Measurements from ENCODE around the gene CCL3. TPM values are rescaled to one million over a fixed set of nuclear protein-coding genes. Genes with fewer than 3 reads are reported as not detected.

The CCL3 gene
- total RNA-seq, 1 donor from 2014 or later, result 403 TPM

DNA sequence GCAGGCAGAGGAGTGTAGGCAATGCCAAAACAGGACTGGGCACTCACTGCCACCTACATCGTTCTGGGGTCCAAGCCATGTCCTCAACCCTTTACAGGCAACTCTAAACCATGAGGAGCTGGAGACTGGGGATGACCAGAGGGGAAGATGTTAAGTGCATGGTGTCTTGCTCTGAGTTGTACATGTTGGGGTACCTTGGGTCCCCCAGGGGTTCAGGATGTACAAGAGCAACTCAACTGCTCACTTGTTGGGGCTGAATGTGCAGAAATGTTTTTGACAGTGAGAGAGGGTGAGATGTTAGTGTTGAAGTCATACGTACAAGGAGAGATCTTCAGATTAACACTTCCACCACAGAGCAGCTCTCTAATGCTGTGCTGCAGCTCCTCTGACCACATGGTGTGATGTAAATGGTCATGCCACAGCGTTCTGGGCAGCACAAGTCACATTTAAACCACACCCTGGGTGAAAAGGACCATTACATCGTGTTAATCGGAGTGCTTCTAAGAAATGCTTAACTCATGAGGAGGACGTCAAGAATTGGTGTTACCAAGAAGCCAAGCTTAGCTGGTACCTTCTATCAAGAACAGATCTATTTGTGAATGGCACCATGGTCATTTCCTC lies 23.5 kb downstream of the CCL3 start:
- Mint-ChIP-seq H3K27me3 (peaks cover 24% of the 10 kb centered on the region), H3K27ac (no peak overlapping the region), H3K9me3 (no peaks in the 10 kb centered on the region), H3K4me1 (no peaks in the 10 kb centered on the region), H3K4me3 (no peak overlapping the region), H3K36me3 (ENCODE audit: low read depth) (no peaks in the 10 kb centered on the region)
- DNase-seq, result peak; percentile 60
- intact Hi-C loops (cut with micrococcal nuclease), result no loop called here

DNA sequence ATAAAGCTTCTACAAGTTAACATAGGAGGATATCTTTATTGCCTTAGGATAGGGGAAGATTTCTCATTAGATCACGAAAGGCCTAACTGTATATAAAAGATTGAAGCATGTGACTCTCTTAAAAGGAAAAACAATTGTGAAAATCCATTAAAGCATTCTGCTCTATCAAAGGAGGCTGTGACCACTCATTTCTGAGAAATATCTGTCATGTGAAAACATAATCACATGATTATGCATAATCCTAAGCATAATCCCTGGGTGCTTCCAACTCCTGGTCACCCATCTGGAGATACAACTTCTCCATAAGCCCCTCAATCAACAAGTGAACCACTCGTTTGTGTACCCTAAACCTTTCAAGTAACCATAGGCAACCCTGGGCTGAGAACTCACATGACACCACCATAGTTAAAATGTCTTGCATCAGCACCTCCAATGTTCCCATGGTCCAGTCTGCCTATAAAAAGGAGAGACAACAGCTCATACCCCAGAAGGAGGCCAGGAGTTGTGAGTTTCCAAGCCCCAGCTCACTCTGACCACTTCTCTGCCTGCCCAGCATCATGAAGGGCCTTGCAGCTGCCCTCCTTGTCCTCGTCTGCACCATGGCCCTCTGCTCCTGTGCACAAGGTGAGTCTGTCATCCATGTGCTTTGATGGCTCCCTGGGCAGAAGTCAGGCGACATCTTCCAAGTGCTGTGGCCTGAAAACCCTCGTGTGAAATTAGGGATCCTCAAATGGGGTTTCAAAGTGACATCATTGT lies 26.0 kb downstream of the CCL3 start, which contains the start of gene CCL18:
TSS of gene CCL18 (plus strand) at position 487 of the 756 bp plus-strand sequence. CDS start at position 558, 71 bp downstream.
- Mint-ChIP-seq H3K9me3 (no peaks in the 10 kb centered on the region), H3K27me3 (peaks cover 31% of the 10 kb centered on the region), H3K4me3 (no peak within 1 kb of the TSS), H3K27ac (no peak within 1 kb of the TSS), H3K4me1 (no peaks in the 10 kb centered on the region), H3K36me3 (ENCODE audit: low read depth) (no peaks in the 10 kb centered on the region)
- DNase-seq, result no peak
- intact Hi-C loops (cut with micrococcal nuclease), result no loop called here

DNA sequence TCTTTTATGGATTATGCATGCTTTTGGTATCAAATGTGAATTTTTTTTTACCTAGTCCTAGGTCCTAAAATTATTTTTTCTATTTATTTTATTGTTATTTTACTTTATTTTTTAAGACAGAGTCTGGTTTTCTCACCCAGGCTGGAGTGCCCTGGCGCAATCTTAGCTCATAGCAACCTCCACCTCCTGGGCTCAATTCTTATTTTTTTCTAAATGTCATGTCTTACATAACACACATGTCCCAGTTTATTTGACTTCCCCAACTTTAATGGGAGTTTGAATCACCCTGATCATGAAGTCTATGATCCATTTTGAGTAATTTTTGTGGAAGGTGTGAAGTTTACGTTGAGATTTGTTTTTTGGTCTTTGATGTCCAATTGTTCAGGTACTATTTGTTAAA lies 29.1 kb downstream of the CCL3 start:
- no peak for DNase-seq
- intact Hi-C loops (cut with micrococcal nuclease), result no loop called here
- peaks cover 32% of the 10 kb centered on the region for H3K27me3 Mint-ChIP-seq
- no peaks in the 10 kb centered on the region for H3K9me3 Mint-ChIP-seq
- H3K36me3 Mint-ChIP-seq (ENCODE audit: low read depth), result no peaks in the 10 kb centered on the region
- no peak overlapping the region for H3K27ac Mint-ChIP-seq
- H3K4me3 Mint-ChIP-seq, result no peak overlapping the region
- no peaks in the 10 kb centered on the region for H3K4me1 Mint-ChIP-seq

DNA sequence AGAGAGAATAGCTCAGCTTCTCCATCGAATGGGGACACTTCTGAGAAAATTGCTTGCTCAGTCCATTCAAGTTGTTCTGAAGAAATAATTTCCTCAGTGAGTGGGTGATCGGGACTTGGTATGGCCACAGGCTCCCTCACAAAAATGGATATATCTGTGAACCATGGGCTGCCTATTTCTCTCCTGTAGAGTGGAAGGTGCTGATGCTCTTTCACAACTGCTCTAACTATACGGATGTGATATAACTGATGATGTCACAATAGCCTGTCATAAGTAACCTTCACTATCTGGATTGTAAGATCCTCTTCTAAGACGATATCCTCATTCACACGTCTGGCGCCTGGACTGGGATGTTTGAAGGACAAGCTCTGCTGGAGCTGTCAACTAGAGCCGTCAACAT lies 30.5 kb downstream of the CCL3 start:
- Mint-ChIP-seq H3K9me3 (no peaks in the 10 kb centered on the region), H3K27ac (no peak overlapping the region), H3K4me1 (no peaks in the 10 kb centered on the region), H3K4me3 (no peak overlapping the region), H3K36me3 (ENCODE audit: low read depth) (no peaks in the 10 kb centered on the region), H3K27me3 (peaks cover 32% of the 10 kb centered on the region)
- no peak for DNase-seq
- intact Hi-C loops (cut with micrococcal nuclease), result no loop called here

DNA sequence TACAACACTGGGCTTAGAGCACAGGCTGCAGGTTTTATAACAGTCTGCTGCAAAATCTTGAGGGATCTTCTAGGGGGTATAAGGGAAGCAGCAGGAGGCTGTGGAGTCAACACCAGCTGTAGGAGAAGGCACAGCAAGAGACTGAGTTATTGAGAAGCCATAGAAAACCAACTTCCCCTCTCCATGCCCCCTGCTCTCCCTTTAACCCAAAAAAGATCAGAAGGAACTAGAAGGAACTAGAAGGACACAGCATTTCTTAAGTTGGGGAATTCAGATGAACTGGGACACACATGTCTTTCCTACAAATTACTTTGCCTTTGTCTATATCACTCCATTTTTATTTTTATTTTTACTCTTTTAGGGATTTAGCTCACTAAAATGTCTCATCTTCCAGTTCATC lies 32.0 kb downstream of the CCL3 start:
- Mint-ChIP-seq H3K9me3 (no peaks in the 10 kb centered on the region), H3K27me3 (peaks cover 30% of the 10 kb centered on the region), H3K27ac (no peak overlapping the region), H3K4me3 (no peak overlapping the region), H3K36me3 (ENCODE audit: low read depth) (no peaks in the 10 kb centered on the region), H3K4me1 (no peaks in the 10 kb centered on the region)
- intact Hi-C loops (cut with micrococcal nuclease), result no loop called here
- no peak for DNase-seq

DNA sequence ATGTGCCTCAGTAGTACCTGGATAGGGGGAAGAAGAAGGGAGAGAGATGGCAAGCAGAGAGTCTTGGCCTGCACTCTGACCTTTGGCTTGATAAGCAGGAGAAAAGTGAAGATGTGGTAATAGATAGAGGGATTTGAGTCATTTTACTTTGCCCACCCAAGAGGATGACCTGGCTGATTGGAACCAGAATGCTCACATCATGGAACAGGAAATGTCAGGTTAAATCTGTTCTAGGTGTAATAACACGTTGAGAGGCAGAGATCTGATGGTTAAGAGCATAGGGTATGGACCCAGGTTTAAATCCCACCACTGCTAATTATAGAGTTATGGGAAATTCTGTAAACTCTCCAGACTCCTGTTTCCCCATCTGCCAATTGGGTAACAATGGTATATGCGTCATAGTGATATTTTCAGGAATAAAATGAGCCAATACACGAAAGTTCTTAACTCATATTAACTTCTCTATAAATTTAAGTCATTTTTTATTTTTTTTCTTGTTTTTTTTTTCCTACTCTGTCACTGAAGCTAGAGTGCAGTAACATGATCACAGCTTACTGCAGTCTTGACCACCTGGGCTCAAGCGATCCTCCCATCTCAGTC lies 33.9 kb downstream of the CCL3 start:
- H3K4me1 Mint-ChIP-seq, result no peaks in the 10 kb centered on the region
- no peak overlapping the region for H3K27ac Mint-ChIP-seq
- no peaks in the 10 kb centered on the region for H3K9me3 Mint-ChIP-seq
- no peak overlapping the region for H3K4me3 Mint-ChIP-seq
- intact Hi-C loops (cut with micrococcal nuclease), result no loop called here
- H3K27me3 Mint-ChIP-seq, result peaks cover 23% of the 10 kb centered on the region
- no peaks in the 10 kb centered on the region for H3K36me3 Mint-ChIP-seq (ENCODE audit: low read depth)
- DNase-seq, result no peak

DNA sequence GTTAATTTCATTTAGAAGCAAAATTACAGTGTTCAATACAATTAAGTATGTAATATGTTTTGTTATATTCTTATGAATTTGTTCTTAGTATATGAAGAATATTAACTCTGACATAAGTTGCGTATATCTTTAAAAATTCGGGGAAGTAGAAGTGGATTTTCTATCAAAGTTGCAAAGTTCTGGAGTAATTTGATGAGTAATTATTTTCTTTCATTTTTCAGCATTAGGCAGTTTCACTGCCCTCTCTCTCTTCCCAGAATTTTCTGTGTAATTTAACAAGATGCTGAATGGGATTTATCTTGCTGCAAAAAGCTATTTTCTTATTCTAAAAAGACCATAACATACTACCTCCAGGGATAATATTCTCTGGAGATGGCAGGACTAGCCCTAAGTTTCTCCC lies 34.8 kb downstream of the CCL3 start:
- Mint-ChIP-seq H3K27me3 (peaks cover 24% of the 10 kb centered on the region), H3K36me3 (ENCODE audit: low read depth) (no peaks in the 10 kb centered on the region), H3K4me1 (no peaks in the 10 kb centered on the region), H3K4me3 (no peak overlapping the region), H3K27ac (no peak overlapping the region), H3K9me3 (peaks cover under 1% of the 10 kb centered on the region)
- intact Hi-C loops (cut with micrococcal nuclease), result no loop called here
- no peak for DNase-seq

DNA sequence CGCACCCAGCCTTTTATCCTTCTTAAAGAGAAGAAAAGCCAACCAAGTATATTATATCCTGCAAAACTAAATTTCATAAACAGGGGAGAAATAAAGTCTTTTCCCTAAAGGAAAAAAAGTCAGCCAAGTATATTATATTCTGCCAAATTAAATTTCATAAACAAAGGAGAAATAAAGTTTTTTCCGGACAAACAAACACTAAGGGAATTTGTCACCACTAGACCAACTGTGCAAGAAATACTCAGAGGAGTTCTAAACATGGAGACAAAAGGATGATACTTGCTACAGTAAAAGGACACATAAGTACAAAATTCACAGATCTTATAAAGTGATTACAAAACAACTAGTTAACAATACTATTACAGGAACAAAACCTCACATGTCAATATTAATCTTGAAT lies 40.3 kb downstream of the CCL3 start:
- Mint-ChIP-seq H3K27me3 (peaks cover 25% of the 10 kb centered on the region), H3K4me1 (no peaks in the 10 kb centered on the region), H3K36me3 (ENCODE audit: low read depth) (no peaks in the 10 kb centered on the region), H3K4me3 (no peak overlapping the region), H3K9me3 (peaks cover 14% of the 10 kb centered on the region), H3K27ac (no peak overlapping the region)
- DNase-seq, result no peak
- intact Hi-C loops (cut with micrococcal nuclease), result no loop called here

DNA sequence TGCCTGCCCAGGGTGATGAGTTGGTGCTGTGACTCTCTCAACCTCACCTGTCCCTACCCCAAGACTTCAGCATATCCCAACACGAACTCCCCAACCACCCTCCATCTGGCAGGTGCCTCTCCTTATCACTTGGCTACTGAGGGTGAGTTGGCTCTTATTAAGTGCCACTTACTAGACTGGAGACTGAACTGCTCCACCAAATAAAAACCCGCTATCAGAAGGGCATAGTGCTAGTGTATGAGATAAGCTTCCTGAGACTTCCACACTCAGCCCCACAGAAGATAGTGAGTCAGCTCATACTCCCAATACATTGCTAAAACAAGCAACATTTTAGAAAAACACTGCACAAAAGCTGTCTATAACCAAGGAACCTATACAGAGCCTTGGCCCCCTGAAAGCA lies 41.9 kb downstream of the CCL3 start:
- peaks cover 14% of the 10 kb centered on the region for H3K9me3 Mint-ChIP-seq
- H3K36me3 Mint-ChIP-seq (ENCODE audit: low read depth), result no peaks in the 10 kb centered on the region
- intact Hi-C loops (cut with micrococcal nuclease), result no loop called here
- peaks cover 25% of the 10 kb centered on the region for H3K27me3 Mint-ChIP-seq
- no peak for DNase-seq
- H3K27ac Mint-ChIP-seq, result no peak overlapping the region
- H3K4me3 Mint-ChIP-seq, result no peak overlapping the region
- H3K4me1 Mint-ChIP-seq, result no peaks in the 10 kb centered on the region

Other genes with a start within 250 kb of the CCL3 start
- gene HEATR9, start 221.3 kb downstream of the CCL3 start, total RNA-seq, result 0.14 TPM in 1 of 2 replicates, not detected in the other
- 19.6 and 20.7 TPM in 2 replicates for gene CCL5, start 209.8 kb downstream of the CCL3 start, total RNA-seq
- gene RDM1, start 159.4 kb downstream of the CCL3 start, total RNA-seq, result 2.6 and 2.9 TPM in 2 replicates
- not detected in 2 replicates for gene LYZL6, start 146.4 kb downstream of the CCL3 start, total RNA-seq
- not detected in 2 replicates for gene CCL16, start 108.6 kb downstream of the CCL3 start, total RNA-seq
- gene CCL14, start 103.4 kb downstream of the CCL3 start, total RNA-seq, result not detected in 2 replicates
- not detected in 2 replicates for gene CCL15, start 88.6 kb downstream of the CCL3 start, total RNA-seq
- not detected in 2 replicates for gene CCL23, start 72.2 kb downstream of the CCL3 start, total RNA-seq
- gene CCL18, start 25.9 kb downstream of the CCL3 start, total RNA-seq, result not detected in 2 replicates
- 351 and 370 TPM in 2 replicates for gene CCL4, start 13.7 kb upstream of the CCL3 start, total RNA-seq
- 8.9 and 9.8 TPM in 2 replicates for gene TBC1D3B, start 86.5 kb upstream of the CCL3 start, total RNA-seq
- 4.4 and 4.5 TPM in 2 replicates for gene CCL3L1, start 106.6 kb upstream of the CCL3 start, total RNA-seq
- 11.5 and 11.9 TPM in 2 replicates for gene CCL4L2, start 120.9 kb upstream of the CCL3 start, total RNA-seq
- 0.65 and 1.9 TPM in 2 replicates for gene TBC1D3I, start 174.4 kb upstream of the CCL3 start, total RNA-seq
- not detected in 2 replicates for gene TBC1D3G, start 233.7 kb upstream of the CCL3 start, total RNA-seq